Panc1 (cell line): ENCODE measurements around the gene MYO3B. TPM values are rescaled to one million over a fixed set of nuclear protein-coding genes. Genes with fewer than 3 reads are reported as not detected.

Experiments used
- ATAC-seq: fragments of 200-7000 bp; cut with Tn5 transposase; 2 replicates; pipeline ENCODE4 v1.9.1; 2020; ENCODE audit warnings: mild to moderate bottlenecking, moderate library complexity
- BruUV-seq: library from RNA; stranded (reverse); fragments of 400-500 nt; replicated peaks from 2 replicates; lab custom pipeline; 2021; lab: Mats Ljungman, UMichigan
- CTCF ChIA-PET: fragments of 300-600 bp; sonication (Branson Sonifier 250); formaldehyde crosslinking; loops from one replicate; lab custom pipeline; 2022; ENCODE audit warnings: antibody characterized with exemption; lab: Charles Lee
- POLR2A ChIA-PET: fragments of 300-600 bp; sonication (Branson Sonifier 250); formaldehyde crosslinking; loops from one replicate; lab custom pipeline; 2022; ENCODE audit warnings: antibody characterized with exemption; lab: Charles Lee
- DNase-seq: peaks from one replicate; pipeline ENCODE4 v3.0.0-alpha.2; 2010; ENCODE audit warnings: low read depth, low spot score
- H3K27ac ChIP-seq: 2 replicates; pipeline ENCODE4 v1.5.1; 2011; ENCODE audit warnings: mild to moderate bottlenecking, low read length, inconsistent platforms
- H3K27me3 ChIP-seq: fragments of 200-500 bp; sonication (Bioruptor generic); 2 replicates; pipeline ENCODE4 v1.6.0; 2014; ENCODE audit warnings: low read length, inconsistent platforms; ENCODE audit not compliant: control insufficient read depth, insufficient read depth
- H3K36me3 ChIP-seq: fragments of 200-500 bp; sonication (Bioruptor generic); 2 replicates; pipeline ENCODE4 v1.5.1; 2014; ENCODE audit warnings: inconsistent platforms, mild to moderate bottlenecking, low read length, moderate library complexity; ENCODE audit not compliant: control insufficient read depth, insufficient read depth
- H3K4me1 ChIP-seq: 2 replicates; pipeline ENCODE4 v1.5.1; 2011; ENCODE audit warnings: inconsistent platforms, mild to moderate bottlenecking, low read length, moderate library complexity; ENCODE audit not compliant: control insufficient read depth, insufficient read depth
- H3K4me3 ChIP-seq, 2 experiments: 2 replicates each; pipeline ENCODE4 v1.5.1; 2011 to 2012; ENCODE audit warnings: low read depth in 2 of 2, low read length in 2 of 2, mild to moderate bottlenecking in 2 of 2, inconsistent platforms in 1 of 2, moderate library complexity in 1 of 2
- H3K9me3 ChIP-seq: fragments of 200-500 bp; sonication (Bioruptor generic); 2 replicates; pipeline ENCODE4 v1.5.1; 2014; ENCODE audit warnings: low read depth, mild to moderate bottlenecking, inconsistent platforms, low read length, moderate library complexity; ENCODE audit not compliant: control insufficient read depth, insufficient read depth
- POLR2AphosphoS5 ChIP-seq: IDR thresholded peaks from 2 replicates; pipeline ENCODE4 v1.6.1; 2012; ENCODE audit warnings: mild to moderate bottlenecking, low read depth, low read length, moderate library complexity
- SIN3A ChIP-seq: IDR thresholded peaks from 2 replicates; pipeline ENCODE4 v1.6.1; 2012; ENCODE audit warnings: low read depth, mild to moderate bottlenecking, low read length, moderate library complexity, borderline replicate concordance; ENCODE audit not compliant: insufficient read depth
- TCF7L2 ChIP-seq: IDR thresholded peaks from 2 replicates; pipeline ENCODE4 v1.6.1; 2011; ENCODE audit warnings: mild to moderate bottlenecking, low read depth, low read length, inconsistent platforms
- in situ Hi-C: cut with HindIII; loops from 2 replicates; pipeline ENCODE4 v1.10.0; 2016; ENCODE audit warnings: low sequenced_read_pairs, low pct_unique_long_range_greater_than_20kb
- intact Hi-C: fragments of 100-400 bp; cut with micrococcal nuclease; formaldehyde crosslinking; loops from one replicate; pipeline ENCODE4 v1.10.0; 2022; ENCODE audit not compliant: unreplicated experiment
- total RNA-seq: library from RNA; stranded (reverse); gene quantifications from one replicate; pipeline ENCODE4 v1.2.1, GENCODE V29; 2021; ENCODE audit not compliant: unreplicated experiment
- TF ChIP-seq, protein P1 (sequence below): fragments of 450-650 bp; IDR thresholded peaks from 2 replicates; pipeline ENCODE4 v1.5.1; 2017; ENCODE audit warnings: mild to moderate bottlenecking
- TF ChIP-seq, protein P2 (sequence below), 2 experiments: IDR thresholded peaks; 2 replicates each; pipeline ENCODE4 v1.6.1; 2011 to 2012; ENCODE audit warnings: low read depth in 2 of 2, control low read depth in 1 of 2, low read length in 1 of 2, mild to moderate bottlenecking in 1 of 2, moderate library complexity in 1 of 2; ENCODE audit not compliant: insufficient read depth in 1 of 2

MYO3B gene
- total RNA-seq, 1 experiment from 2014 or later: 0.05 TPM

DNA sequence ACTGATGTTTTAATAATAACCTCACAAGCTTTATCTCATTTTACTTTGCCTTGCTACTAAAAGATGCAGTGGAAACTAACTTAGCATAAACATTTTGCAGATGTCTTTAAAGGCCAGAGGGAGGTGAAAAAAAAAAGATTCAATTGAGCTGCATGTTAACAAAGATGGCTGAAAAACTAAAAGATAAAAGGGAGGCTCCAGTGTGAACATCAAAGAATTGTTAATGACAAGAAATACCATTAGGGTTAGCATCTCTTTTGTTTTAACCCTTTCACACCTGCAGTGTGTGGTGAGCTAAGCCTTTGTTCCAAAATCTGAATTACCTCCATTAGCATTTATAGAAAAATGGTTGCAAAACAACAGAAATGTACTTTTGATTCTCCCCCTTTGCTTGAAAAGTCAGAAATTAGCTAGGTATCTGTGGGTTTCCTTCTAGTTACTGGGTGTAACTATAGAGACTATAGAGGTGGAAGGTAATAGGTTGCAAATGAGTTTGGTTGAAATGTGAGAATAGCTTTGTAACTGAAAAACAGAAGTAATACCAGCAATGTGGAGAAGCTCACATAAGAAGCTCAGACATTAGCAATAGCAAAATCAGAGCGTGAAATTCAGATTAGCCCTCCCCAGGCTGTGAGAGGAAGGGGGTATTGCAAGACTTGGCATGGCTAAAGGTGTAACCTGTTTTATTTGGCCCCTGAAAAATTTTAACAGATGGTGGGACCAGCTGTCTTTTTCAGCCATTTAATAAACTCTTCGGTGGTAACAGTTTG, 502.4 kb downstream of the MYO3B start:
- TF ChIP-seq, protein P1, sequence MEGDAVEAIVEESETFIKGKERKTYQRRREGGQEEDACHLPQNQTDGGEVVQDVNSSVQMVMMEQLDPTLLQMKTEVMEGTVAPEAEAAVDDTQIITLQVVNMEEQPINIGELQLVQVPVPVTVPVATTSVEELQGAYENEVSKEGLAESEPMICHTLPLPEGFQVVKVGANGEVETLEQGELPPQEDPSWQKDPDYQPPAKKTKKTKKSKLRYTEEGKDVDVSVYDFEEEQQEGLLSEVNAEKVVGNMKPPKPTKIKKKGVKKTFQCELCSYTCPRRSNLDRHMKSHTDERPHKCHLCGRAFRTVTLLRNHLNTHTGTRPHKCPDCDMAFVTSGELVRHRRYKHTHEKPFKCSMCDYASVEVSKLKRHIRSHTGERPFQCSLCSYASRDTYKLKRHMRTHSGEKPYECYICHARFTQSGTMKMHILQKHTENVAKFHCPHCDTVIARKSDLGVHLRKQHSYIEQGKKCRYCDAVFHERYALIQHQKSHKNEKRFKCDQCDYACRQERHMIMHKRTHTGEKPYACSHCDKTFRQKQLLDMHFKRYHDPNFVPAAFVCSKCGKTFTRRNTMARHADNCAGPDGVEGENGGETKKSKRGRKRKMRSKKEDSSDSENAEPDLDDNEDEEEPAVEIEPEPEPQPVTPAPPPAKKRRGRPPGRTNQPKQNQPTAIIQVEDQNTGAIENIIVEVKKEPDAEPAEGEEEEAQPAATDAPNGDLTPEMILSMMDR: no peak
- TF ChIP-seq POLR2AphosphoS5: no peak
- TF ChIP-seq, protein P2, sequence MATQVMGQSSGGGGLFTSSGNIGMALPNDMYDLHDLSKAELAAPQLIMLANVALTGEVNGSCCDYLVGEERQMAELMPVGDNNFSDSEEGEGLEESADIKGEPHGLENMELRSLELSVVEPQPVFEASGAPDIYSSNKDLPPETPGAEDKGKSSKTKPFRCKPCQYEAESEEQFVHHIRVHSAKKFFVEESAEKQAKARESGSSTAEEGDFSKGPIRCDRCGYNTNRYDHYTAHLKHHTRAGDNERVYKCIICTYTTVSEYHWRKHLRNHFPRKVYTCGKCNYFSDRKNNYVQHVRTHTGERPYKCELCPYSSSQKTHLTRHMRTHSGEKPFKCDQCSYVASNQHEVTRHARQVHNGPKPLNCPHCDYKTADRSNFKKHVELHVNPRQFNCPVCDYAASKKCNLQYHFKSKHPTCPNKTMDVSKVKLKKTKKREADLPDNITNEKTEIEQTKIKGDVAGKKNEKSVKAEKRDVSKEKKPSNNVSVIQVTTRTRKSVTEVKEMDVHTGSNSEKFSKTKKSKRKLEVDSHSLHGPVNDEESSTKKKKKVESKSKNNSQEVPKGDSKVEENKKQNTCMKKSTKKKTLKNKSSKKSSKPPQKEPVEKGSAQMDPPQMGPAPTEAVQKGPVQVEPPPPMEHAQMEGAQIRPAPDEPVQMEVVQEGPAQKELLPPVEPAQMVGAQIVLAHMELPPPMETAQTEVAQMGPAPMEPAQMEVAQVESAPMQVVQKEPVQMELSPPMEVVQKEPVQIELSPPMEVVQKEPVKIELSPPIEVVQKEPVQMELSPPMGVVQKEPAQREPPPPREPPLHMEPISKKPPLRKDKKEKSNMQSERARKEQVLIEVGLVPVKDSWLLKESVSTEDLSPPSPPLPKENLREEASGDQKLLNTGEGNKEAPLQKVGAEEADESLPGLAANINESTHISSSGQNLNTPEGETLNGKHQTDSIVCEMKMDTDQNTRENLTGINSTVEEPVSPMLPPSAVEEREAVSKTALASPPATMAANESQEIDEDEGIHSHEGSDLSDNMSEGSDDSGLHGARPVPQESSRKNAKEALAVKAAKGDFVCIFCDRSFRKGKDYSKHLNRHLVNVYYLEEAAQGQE (IDR thresholded peaks at IDR 0.05; ENCODE audit: insufficient read depth in 1 of 2, low read depth in 2 of 2, low read length in 1 of 2): no peak
- no peak for TF ChIP-seq SIN3A
- TF ChIP-seq TCF7L2: no peak
- Histone ChIP-seq H3K9me3 (no peaks in the 10 kb centered on the region), H3K27me3 (no peaks in the 10 kb centered on the region), H3K27ac (no peak overlapping the region), H3K4me1 (no peaks in the 10 kb centered on the region), H3K4me3 (no peak overlapping the region), H3K36me3 (no peaks in the 10 kb centered on the region)
- no peak for ATAC-seq
- no TSS peak for BruUV-seq
- in situ Hi-C loops: no loop called here
- intact Hi-C loops: no loop called here
- ChIA-PET POLR2A (interaction anchor here (0.7 kb wide), 1 partner anchor 82 kb away, joined by 7 read pairs; no protein-coding TSS in a partner anchor), CTCF (no interaction called here)
- DNase-seq: no peak

DNA sequence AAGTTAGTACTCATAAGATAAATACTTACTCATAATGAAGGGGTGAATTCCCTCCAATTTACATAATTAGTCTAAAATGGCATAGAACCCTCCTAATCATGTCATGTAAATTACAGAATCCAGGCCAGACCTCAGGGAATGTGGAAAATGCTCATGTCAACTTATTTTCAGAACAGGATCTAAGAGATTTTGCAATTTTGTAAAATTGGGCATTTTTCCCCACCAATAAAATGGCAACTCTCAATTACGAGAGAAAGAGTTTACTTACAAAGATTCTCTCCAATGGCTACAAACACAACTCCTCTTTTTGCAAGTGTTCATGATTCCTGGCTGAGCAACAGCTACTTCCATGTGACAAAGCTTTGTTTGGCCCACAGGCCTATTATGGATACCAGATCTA, 503.4 kb downstream of the MYO3B start:
- TF ChIP-seq, protein P2 (IDR thresholded peaks at IDR 0.05; ENCODE audit: insufficient read depth in 1 of 2, low read depth in 2 of 2, low read length in 1 of 2): no peak
- no peak for TF ChIP-seq POLR2AphosphoS5
- TF ChIP-seq SIN3A: no peak
- TF ChIP-seq, protein P1: no peak
- no peak for TF ChIP-seq TCF7L2
- BruUV-seq: no TSS peak
- ChIA-PET POLR2A (no interaction called here), CTCF (no interaction called here)
- DNase-seq (no peak), ATAC-seq (no peak)
- H3K27ac ChIP-seq: no peak overlapping the region
- no peaks in the 10 kb centered on the region for H3K4me1 ChIP-seq
- no peaks in the 10 kb centered on the region for H3K27me3 ChIP-seq
- no peak overlapping the region for H3K4me3 ChIP-seq
- H3K9me3 ChIP-seq: no peaks in the 10 kb centered on the region
- intact Hi-C loops (no loop called here), in situ Hi-C loops (no loop called here)
- no peaks in the 10 kb centered on the region for H3K36me3 ChIP-seq
